Activated T-cell treated with anti-CD3 and anti-CD28 coated beads for 48 hours (primary cell): ENCODE data around the gene UROS.

ENCODE experiments used
- DNase-seq: peaks from one replicate; pipeline ENCODE4 v3.0.0-alpha.2; 2020; ENCODE audit warnings: low read depth

Gene UROS

GRCh38 chr10:125822878-125823662 is at the start of gene UROS, which contains the start of gene BCCIP:
UROS (minus strand) TSS chr10:125823258; CDS start chr10:125816499, 6,759 bp downstream.
BCCIP (plus strand) TSS chr10:125823546; CDS start chr10:125823558, 12 bp downstream.
- peak; percentile 83 for DNase-seq

- DNase-seq, result no peak
These were observed 48.3 kb upstream of the UROS start for GRCh38 chr10:125871338-125871737.

GRCh38 chr10:125868372-125868975 is 45.4 kb upstream of the UROS start:
- no peak for DNase-seq

GRCh38 chr10:125866421-125867029 is 43.5 kb upstream of the UROS start:
- DNase-seq, result no peak

- no peak for DNase-seq
These were observed 42.1 kb upstream of the UROS start for GRCh38 chr10:125865120-125865519.

GRCh38 chr10:125859128-125859817 is 36.2 kb upstream of the UROS start:
- DNase-seq, result no peak

GRCh38 chr10:125857185-125857760 is 34.2 kb upstream of the UROS start:
- DNase-seq, result no peak

- no peak for DNase-seq
These were observed 29.4 kb upstream of the UROS start for GRCh38 chr10:125852487-125852886.

GRCh38 chr10:125850766-125851731 is 28.0 kb upstream of the UROS start:
- no peak for DNase-seq

GRCh38 chr10:125849448-125849847 is 26.4 kb upstream of the UROS start:
- DNase-seq, result no peak

- DNase-seq, result no peak
These were observed 25.8 kb upstream of the UROS start for GRCh38 chr10:125848857-125849256.

GRCh38 chr10:125848371-125848770 is 25.3 kb upstream of the UROS start:
- no peak for DNase-seq

GRCh38 chr10:125846894-125847293 is 23.8 kb upstream of the UROS start:
- no peak for DNase-seq

GRCh38 chr10:125845617-125846016 is 22.6 kb upstream of the UROS start:
- DNase-seq, result no peak

- DNase-seq, result no peak
These were observed 21.7 kb upstream of the UROS start for GRCh38 chr10:125844751-125845221.

- DNase-seq, result no peak
These were observed 20.7 kb upstream of the UROS start for GRCh38 chr10:125843603-125844329.

- DNase-seq, result no peak
These were observed 17.9 kb upstream of the UROS start for GRCh38 chr10:125840955-125841354.

GRCh38 chr10:125840406-125840805 is 17.3 kb upstream of the UROS start:
- no peak for DNase-seq

GRCh38 chr10:125838802-125839575 is 15.9 kb upstream of the UROS start:
- DNase-seq, result no peak
